T-helper 1 cell treated with Interleukin-12 subunit alpha and Interleukin-12 subunit beta and Interleukin-4 antibody, amounts not matched to agents 30 ng/mL and 1 ng/mL, for 36 hours (primary cell): ENCODE measurements around the gene PARN. TPM values are rescaled to one million over a fixed set of nuclear protein-coding genes. Genes with fewer than 3 reads are reported as not detected.

Source experiments
- intact Hi-C: fragments of 100-400 bp; cut with micrococcal nuclease; formaldehyde crosslinking; loops from one replicate; pipeline ENCODE4 v1.15.1; 2024
- total RNA-seq: library from RNA; stranded (reverse); gene quantifications from 2 replicates; pipeline ENCODE4 v1.2.3, GENCODE V29; 2022

PARN gene
- total RNA-seq, 1 donor from 2014 or later = 41.0 TPM

DNA sequence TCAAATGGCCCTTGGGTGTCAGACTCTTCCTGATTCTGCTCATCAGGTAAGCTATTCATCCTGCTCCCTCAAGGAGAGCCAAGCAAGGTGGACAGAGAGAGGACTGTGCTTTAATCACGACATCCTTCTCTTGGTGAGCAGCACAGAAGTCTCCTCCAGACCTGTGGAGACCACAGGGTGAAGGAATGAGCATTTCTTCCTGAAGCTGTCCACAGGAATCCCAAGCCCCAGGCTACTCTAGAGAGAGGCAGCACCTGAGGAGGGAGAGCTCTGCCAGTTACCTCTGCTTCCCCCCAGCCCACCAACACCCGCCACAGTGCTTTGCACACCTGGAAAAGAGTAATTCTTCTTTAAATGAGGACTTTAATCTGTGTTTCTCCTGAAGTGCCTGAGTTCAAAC is 100.0 kb downstream of the PARN start:
- intact Hi-C loops = no loop called here

DNA sequence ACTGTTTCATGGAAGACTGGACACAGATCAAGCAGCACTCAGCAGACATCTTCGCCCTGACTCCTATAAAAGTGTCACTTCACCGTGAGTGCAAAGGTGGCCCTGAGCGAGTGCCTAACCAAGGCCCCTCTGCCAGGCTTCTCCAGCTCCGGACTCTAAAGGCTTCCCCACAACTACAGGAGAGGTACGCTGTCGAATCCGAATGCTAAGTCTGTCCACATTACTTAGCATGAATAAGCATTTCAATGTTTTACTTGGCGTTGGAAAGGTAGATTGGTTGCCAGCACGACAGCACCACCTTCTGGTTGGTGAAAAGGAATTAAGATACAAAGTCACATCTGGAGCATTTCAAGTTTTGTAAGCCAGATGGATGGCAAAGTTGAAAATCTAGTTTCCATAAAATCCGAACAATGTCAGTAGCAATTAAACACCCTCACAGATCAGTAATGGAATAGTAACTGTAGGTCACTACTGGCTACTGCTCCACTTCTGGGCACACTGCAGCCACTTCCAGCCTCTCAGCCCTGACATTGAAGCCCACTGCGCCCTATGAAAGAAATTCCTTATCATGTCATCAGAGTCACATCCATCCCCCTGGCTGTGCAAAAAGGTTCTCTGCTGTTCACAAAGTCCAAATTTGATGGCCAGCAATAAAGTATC is 100.9 kb downstream of the PARN start:
- intact Hi-C loops = loop anchor here (1.0 to 10.0 kb wide), 8 partner anchors 228 to 610 kb away; partner anchors contain the start of gene MRTFB

DNA sequence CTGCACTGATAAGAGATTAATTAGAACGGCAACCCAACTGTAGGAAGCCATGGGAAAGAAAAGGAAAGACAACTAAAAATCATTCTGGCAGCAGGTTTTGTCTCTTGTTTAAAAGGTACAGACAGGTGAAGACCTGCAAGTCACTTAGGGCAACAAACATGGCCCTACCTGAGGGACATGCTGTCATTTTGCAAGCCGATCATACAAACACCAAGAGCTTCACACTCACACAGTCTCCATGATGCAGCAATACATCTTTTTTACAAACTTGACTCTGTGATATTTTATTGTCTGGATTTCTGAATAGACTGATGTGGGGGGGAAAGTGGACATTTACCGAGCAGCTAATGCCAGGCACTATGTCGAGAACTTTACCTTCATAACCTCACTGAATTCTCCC is 101.8 kb downstream of the PARN start:
- intact Hi-C loops = loop anchor here (5.0 to 10.0 kb wide), 3 partner anchors 336 to 454 kb away; partner anchors contain the start of gene MRTFB

DNA sequence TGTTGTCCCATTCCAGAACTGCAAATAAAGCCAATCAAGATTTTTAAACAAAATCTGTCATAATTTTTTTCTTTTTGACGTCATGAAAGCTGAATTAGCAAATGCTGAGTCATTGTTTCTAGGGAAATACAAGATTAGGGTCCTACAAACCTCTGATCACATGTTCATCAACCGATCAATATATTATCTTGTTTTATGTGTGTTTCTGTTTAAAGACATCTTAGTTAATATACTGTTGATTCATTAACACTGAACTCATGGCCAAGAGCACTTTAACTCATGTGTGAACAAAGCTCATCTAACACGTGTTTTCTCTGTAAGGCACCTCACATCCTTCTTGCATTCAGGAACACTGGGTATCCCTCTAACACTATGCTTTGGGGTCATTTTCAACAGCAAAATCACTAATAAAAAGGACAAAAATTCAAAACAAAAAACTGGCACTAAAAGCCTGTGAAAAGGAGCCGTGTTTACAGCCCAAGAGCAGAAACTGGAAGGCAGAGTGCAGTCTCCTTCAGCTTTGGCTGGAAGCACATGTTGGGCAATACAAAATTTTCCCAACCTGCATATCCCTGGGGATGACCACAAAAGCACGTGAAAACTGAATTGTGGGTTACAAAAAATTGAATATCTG is 102.5 kb downstream of the PARN start:
- intact Hi-C loops = loop anchor here (5.0 to 10.0 kb wide), 3 partner anchors 335 to 453 kb away; partner anchors contain the start of gene MRTFB

DNA sequence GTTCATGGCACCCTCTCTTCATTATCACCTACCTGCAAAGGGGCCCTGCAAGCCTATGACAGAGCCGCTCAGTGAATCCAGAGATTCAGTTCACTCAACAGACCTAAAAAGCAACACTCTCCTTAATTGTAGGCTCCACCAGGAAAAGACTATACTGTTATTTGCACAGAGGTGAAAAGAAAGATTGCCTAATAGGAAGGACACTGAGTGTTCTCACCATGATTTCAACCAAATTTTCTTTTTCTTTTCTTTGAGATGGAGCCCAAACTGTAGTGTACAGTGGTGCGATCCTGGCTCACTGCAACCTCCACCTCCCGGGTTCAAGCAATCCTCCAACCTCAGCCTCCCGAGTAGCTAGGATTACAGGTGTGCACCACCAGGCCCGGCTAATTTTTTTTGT is 104.5 kb downstream of the PARN start:
- intact Hi-C loops = loop anchor here (5.0 to 10.0 kb wide), 3 partner anchors 333 to 451 kb away; partner anchors contain the start of gene MRTFB

DNA sequence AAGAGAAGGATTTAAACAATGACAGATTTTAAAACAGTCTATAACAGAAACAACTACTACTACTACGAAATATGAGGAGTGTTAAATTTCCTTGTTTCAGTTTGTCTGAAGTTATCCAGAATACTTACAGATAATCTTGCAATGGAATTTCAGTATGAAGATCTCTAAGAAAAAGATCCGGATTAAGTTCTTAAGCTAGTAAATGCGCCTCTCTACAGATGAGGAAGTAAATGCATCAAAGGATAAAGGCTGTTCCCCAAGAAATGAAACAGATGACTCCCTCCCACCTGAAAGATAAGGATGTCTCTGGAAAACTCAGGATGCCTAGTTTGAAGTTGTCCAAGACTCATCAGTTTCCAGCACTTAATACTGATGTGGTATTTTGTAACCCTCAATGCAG is 105.1 kb downstream of the PARN start:
- intact Hi-C loops = loop anchor here (5.0 to 10.0 kb wide), 3 partner anchors 333 to 450 kb away; partner anchors contain the start of gene MRTFB

DNA sequence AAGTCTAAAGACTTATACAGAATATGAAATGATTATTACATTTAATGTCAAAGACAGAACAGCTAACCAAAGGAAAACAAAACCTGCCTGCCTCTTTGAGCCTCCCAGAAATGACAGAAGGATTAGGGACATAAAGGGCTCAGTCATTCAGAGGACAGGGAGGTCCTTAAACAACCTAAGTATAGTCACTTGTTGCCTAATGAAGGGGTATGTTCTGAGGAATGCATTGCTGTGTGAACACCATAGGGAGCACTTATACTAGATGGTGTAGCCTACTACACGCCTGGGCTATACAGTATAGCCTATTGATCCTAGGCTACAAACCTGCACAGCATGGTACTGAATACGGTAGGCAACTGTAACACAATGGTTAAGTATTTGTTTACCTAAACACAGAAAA is 106.4 kb downstream of the PARN start:
- intact Hi-C loops = loop anchor here (10.0 kb wide), 2 partner anchors 379 to 449 kb away; partner anchors contain the start of gene MRTFB

DNA sequence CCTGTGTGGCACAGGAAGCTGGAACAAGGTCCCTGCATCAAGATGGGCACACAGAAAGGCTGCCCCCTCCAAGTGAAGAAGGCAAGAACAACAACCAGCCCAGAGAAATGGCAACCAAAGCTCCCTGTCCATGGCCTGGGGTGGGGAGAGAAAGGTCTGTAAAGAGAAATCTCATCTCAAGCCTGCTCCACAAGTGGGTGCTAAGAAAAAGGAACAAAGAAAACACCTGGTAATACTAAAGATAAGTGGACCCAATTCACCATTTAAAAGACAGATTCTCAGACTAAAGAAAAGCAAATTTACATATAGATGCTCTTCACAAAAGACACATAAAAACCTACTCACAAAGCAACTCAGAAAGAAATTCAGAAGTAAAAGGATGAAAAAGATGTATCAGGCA is 107.4 kb downstream of the PARN start:
- intact Hi-C loops = loop anchor here (10.0 kb wide), 2 partner anchors 378 to 448 kb away; partner anchors contain the start of gene MRTFB

DNA sequence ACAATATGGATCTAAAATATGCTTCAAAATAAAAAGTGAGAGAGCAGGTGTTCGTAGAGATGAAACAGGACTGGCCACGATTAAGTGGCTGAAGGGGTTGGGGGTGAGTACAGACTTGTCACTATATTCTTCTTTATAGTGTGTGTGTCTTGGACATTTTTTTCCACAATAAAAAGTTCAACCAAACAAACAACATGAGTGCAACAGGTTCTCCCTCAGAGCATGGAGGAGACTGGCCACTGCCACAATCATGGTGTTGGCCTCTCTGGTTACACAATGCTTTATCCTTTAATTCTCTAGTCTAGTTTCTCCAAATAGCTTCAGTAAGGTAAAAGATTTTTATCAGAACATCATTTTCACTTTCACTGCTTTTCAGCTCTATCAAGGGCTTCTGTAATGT is 109.3 kb downstream of the PARN start:
- intact Hi-C loops = loop anchor here (10.0 kb wide), 2 partner anchors 376 to 446 kb away; partner anchors contain the start of gene MRTFB

DNA sequence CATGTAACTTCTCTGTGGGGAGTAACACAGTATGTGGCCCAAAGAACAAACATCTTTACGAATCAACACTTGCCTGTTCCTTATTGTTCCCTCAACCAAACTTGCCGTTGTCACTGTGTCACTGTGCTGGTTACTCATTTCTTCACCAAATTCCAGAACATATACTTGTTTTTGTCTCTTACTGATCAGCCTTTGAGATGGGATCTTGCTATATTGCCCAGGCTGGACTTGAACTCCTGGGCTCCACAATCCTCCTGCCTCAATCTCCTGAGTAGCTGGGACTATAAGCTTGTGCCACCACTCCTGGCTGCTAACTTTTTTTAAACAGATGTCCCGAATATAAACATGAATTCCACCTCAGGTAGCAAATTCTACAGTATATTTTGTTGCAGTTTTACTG is 115.1 kb downstream of the PARN start:
- intact Hi-C loops = no loop called here

DNA sequence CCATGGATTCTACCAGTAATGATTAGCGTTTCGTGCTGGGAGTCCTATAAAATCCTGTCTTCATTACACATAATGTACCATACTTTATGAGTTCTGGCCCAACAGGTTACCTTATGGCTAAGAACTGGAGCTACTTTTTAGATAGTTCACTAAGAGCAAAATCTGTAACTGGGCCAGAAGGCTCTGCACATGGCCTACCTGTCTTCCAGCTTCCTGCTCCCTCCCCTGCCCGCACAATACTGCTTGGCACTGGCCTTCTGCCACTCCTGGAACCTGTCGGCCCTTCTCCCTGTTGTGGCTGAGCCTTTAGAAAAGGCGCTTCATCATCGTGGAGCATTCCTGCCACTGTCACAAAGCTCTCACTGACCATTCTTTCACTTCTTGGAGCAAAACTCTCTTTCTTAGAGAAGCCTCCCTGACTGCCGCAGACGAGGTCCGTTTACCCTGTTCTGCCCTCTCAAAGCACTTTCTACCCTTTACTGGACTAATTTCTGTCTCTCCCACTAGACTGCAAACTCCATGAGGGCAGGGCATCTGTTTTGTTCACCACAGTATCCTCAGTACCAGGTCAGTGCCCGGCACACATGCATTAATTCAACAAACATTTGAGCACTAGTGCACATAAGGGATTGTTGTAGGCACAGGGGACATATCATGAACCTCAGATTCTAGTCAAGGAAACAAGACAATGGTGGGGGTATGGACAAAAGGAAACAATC is 116.5 kb downstream of the PARN start:
- intact Hi-C loops = no loop called here

DNA sequence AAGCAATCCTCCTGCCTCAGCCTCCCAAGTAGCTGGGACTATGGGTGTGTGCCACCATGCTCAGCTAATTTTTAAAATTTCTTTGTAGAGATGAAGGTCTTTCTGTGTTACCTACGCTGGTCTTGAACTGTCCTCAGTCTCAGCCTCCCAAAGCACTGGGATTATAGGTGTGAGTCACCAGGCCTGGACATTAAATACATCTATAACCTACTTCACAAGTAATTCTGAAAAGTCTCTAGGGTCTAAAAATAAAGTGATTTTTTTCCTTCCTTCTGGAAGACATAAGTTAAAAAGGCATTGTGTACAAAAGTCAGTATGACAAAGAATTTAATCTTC is 118.3 kb downstream of the PARN start:
- intact Hi-C loops = no loop called here

DNA sequence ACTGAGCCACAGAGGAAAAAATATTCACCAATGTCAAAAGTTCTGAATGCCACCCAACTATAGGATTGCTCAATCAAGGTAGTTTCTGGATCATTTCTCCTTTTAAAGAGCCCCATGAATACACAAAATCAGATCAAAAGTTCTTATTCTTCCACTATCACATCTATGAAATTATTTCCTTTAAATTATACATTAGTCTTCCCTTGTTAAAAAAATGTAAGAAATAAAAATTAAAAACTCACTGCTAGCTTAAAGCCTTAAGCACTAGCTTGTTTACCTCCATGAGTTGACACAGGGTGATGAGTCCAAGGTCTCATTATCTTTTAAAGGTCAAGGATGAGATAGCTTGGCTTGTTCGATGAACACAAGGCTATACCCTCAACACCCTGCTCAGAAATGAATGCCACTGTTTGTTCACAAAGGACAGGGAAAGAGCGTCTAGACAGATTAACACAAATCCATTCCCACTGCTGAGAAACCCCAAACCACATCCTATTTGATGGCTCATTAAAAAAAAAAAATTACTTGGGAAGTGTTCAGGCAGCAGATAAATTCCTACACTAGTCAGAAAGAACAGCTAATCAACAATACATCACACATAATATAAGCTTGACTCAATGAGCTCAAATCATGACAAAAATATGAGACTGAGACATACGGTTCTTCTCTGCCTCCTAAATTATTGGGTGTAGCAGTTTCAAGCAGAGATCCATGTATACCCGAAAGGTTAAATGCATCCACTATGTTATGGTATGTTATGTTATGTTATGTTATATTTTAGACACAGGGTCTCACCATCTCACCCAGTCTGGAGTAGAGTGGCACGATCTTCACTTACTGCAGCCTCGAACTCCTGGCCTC is 118.9 kb downstream of the PARN start:
- intact Hi-C loops = no loop called here

DNA sequence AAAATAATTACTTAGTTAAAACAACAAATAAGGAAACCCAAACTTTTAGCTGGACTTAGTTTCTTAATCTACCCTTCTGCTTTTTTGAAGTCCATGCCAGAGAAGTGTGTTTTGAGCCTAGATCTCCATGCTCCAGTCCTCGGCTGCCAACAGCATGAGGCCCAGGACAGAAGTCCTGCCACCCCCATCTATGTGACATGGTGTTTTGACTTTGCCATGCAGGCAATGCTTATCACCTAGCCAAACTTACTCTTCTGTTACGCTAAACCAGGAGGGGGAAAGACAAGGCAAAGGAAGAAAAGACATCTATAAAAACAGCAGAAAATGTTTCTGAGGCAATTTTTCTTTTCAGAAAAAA is 119.5 kb downstream of the PARN start:
- intact Hi-C loops = no loop called here

DNA sequence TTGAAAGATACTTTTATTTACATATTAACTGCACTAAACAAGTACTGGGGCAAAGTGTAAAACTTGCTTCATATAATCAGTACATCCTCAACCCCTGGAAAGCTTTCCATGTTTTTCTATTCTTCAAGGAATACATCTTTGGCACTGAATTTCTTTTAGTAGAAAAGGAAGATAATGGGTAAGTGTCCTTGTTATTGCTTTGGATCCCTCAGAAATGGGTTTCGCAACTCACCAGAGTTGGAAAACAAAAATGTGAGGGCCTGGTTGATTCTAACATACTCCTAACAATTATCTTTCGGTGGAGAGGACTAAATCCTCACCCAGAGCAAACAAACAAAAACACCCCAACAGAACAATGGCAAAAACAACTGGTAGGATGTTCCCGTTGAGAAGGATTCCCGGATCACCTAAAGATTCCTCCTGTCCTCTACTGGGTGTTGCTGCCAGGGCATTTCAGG is 120.4 kb downstream of the PARN start:
- intact Hi-C loops = loop anchor here (10.0 kb wide), 1 partner anchor 55 kb away; no protein-coding TSS in a partner anchor

DNA sequence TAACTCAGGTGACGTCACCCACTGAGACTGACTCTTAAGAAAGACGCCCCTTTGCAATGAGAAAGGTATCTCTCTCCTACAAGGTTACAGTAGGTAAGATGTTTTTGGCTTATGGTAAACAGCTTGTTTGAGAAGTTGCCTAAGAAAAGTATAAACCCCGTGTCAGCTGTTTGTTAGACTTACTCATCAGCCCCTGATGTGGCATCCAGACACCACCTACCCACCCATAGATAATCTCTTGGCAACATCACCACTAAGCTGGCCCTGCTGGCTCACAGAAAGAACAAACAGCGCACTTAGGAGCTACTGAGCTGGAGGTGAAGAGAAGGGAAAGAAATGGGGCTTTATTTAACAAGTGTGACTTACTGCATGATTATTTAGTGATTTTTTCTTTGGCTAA is 121.0 kb downstream of the PARN start:
- intact Hi-C loops = loop anchor here (10.0 kb wide), 1 partner anchor 56 kb away; no protein-coding TSS in a partner anchor

DNA sequence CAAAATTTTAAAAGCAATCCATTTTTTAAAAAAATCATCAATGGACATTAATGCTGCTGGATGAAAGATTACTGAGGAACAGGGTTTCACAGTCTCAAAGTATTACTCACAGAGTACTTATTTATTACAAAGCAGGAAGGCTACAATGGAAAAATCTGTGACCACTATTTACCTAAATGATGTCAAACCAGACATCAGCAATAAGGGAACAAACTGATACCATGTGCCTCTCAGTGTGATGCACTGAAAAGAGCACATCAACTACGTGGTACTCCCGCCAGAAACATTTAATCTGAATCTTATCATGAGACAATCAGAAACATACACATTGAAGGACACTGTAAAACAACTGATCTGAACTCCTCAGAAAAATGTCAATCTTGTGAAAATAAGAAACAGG is 124.2 kb downstream of the PARN start:
- intact Hi-C loops = loop anchor here (10.0 kb wide), 1 partner anchor 59 kb away; no protein-coding TSS in a partner anchor

DNA sequence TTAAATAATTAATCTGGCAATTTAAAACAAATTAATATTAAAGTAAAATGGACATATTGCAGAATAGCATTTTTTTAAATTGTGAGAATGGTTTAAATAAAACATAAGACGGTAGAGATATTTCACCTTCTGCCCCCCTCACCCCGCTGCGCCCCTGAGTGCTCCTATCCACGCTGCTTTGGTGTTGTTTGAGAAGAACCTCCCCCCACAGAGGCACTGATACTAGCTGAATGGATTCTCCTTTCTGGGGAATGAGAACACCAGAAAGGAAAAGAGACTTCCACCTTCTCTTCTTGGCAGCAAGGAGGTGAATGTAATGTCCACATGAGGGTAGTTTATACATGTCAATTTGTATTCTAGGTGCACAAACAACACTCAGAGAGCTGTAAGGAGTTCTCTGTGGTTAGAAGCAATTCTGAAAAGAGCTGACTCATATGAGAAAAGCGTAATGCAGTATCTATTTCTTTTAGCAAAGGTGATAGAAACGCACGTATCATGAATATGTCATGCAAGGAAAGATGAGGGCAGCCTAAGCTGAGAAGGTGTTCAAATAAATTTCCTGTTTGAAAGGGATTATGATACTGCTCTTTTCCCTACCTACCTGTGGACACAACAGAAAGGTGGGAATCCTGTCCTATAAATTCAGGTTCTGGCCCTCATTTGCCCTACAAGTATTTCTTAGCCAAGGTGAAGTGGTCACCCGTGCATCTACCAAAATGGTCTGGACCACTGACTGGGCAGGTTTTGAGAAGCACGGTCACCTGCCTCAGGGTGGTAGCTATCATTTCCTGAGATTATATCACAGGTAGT is 126.9 kb downstream of the PARN start:
- intact Hi-C loops = loop anchor here (10.0 kb wide), 1 partner anchor 62 kb away; no protein-coding TSS in a partner anchor

DNA sequence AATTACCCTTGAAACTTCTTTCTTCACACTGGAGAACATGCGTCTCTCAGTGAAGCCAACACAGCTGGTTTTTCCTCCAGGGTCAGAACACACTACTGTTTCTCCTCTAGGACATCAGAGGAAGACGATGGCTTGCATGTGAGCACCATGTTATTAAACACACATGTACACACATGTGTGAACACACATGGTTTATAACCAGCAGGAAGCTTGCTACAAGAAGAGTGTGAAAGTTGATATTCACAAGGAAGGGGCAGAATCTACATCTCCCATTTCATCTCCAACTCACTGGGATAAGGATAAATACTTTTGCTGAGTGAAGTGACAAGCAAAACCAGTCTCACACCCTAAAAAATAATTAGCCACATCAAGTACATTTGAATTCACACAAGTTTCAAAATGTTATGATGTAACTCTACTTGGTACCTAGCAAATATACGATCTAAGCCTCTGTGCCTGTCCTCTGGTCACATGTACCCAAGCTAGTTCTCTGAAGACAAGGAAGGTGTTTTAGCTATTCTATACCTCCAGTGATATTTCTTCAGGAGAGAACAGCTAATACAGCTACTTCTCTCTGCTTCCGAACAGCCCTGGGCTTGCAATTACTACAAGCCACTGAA is 127.7 kb downstream of the PARN start:
- intact Hi-C loops = loop anchor here (10.0 kb wide), 1 partner anchor 62 kb away; no protein-coding TSS in a partner anchor
